Vagina (tissue), 2 donors: Measurements from ENCODE around the gene FN1.

Experiments
- POLR2A ChIP-seq, 2 donors: fragments of 450-650 bp; IDR thresholded peaks; one replicate each; pipeline ENCODE4 v1.6.1; 2017; ENCODE audit warnings: antibody characterized with exemption in 2 of 2, mild to moderate bottlenecking in 2 of 2, moderate library complexity in 2 of 2
- TF ChIP-seq, protein P1 (sequence below), 3 experiments: fragments of 450-650 bp in 2 of 3; fragments of 200-600 bp in 1 of 3; sonication (generic) in 1 of 3; IDR thresholded peaks; one replicate each; pipeline ENCODE4 v1.5.1; 2017 to 2019; ENCODE audit warnings: antibody characterized with exemption in 3 of 3, mild to moderate bottlenecking in 2 of 3, moderate library complexity in 2 of 3

DNA sequence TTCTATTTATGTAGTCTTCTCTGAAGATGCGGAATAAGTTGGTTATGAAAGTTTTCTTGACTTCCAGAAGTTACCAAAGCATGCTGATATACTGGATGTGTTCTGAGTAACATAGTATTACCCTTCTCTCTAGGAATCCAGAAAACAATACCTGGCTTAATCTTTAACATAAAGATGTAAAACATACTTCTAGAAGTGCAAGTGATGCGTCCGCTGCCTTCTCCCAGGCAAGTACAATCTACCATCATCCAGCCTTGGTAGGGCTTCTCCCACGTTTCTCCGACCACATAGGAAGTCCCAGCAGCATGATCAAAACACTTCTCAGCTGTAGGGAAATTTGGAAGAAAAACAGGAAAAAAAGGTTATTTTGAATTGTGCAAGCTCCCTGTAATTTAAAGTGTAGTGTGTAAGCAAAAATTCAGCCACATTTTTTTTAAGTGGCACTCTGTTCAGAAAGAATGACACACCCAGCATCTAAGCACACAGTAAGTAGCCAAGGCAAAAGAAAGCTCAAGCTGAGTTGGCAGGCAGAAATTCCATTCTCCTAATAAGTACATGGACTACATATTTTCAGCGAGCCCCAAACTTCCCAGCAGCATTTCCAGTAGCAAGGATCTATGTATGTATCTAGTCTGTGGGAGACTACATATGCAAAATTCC is 5.2 kb downstream of the FN1 start:
- no peak for TF ChIP-seq POLR2A (IDR thresholded peaks at IDR 0.05)
- TF ChIP-seq, protein P1, sequence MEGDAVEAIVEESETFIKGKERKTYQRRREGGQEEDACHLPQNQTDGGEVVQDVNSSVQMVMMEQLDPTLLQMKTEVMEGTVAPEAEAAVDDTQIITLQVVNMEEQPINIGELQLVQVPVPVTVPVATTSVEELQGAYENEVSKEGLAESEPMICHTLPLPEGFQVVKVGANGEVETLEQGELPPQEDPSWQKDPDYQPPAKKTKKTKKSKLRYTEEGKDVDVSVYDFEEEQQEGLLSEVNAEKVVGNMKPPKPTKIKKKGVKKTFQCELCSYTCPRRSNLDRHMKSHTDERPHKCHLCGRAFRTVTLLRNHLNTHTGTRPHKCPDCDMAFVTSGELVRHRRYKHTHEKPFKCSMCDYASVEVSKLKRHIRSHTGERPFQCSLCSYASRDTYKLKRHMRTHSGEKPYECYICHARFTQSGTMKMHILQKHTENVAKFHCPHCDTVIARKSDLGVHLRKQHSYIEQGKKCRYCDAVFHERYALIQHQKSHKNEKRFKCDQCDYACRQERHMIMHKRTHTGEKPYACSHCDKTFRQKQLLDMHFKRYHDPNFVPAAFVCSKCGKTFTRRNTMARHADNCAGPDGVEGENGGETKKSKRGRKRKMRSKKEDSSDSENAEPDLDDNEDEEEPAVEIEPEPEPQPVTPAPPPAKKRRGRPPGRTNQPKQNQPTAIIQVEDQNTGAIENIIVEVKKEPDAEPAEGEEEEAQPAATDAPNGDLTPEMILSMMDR (IDR thresholded peaks at IDR 0.05), result no peak
